ENCODE results near the gene ZNF700. TPM values are rescaled to one million over a fixed set of nuclear protein-coding genes. Genes with fewer than 3 reads are reported as not detected.

The ZNF700 gene
- total RNA-seq, 1 experiment from 2014 or later: 9.3 TPM

- no TSS peak for BruUV-seq (replicated peaks)
- H3K9ac ChIP-seq (ENCODE audit: low read length): no peak overlapping the region
- intact Hi-C loops (cut with micrococcal nuclease): no loop called here
- H3K27ac ChIP-seq (ENCODE audit: low read depth, low read length): no peak overlapping the region
- H3K79me2 ChIP-seq (ENCODE audit: insufficient read depth, low read length): no peaks in the 10 kb centered on the region
- no peak overlapping the region for H3K4me3 ChIP-seq (replicated peaks in 1 of 2; ENCODE audit: low read depth in 1 of 2, low read length in 2 of 2)
- H4K20me1 ChIP-seq (ENCODE audit: insufficient read depth): no peaks in the 10 kb centered on the region
- ChIA-PET RAD21 (ENCODE audit: low non-redundant PET in 1 of 2, low total read pairs in 2 of 2, uncharacterized antibody in 2 of 2, unreplicated experiment in 2 of 2) (no interaction called here), CTCF (no interaction called here), POLR2A (no interaction called here)
- H2AFZ ChIP-seq (ENCODE audit: low read depth, low read length, poor library complexity, severe bottlenecking): no peak overlapping the region
- no peaks in the 10 kb centered on the region for H3K27me3 ChIP-seq (ENCODE audit: insufficient read depth, low read length)
- DNase-seq (ENCODE audit: low read depth, low spot score) (no peak), ATAC-seq (no peak)
- H3K9me3 ChIP-seq (ENCODE audit: control insufficient read depth in 1 of 2, insufficient read depth in 1 of 2, low read depth in 1 of 2, low read length in 2 of 2): no peaks in the 10 kb centered on the region; a peak in 2 of 4 replicates
- H3K9me2 ChIP-seq (ENCODE audit: insufficient read depth): no peaks in the 10 kb centered on the region
- TF ChIP-seq REST (IDR thresholded peaks at IDR 0.05; ENCODE audit: low read depth) (no peak), POLR2AphosphoS5 (IDR thresholded peaks at IDR 0.05; ENCODE audit: low read depth, low read length) (no peak), POLR2A (IDR thresholded peaks at IDR 0.05; ENCODE audit: borderline replicate concordance, extremely low read depth, insufficient read depth, insufficient read length) (no peak), ELF1 (IDR thresholded peaks at IDR 0.05; ENCODE audit: borderline replicate concordance, low read depth) (no peak), SP1 (IDR thresholded peaks at IDR 0.05; ENCODE audit: low read depth) (no peak), ATF3 (IDR thresholded peaks at IDR 0.05) (no peak), SIN3A (IDR thresholded peaks at IDR 0.05; ENCODE audit: low read depth) (no peak), CTCF (IDR thresholded peaks at IDR 0.05 in 2 of 3, conservative IDR thresholded peaks at IDR 0.05 in 1 of 3; ENCODE audit: borderline replicate concordance in 1 of 3, insufficient read depth in 1 of 3, low read depth in 2 of 3, low read length in 2 of 3) (no peak), CEBPB (IDR thresholded peaks at IDR 0.05; ENCODE audit: low read depth) (no peak), TCF7L2 (IDR thresholded peaks at IDR 0.05; ENCODE audit: borderline replicate concordance, extremely low read depth, insufficient read depth, insufficient read length) (no peak), FOSL1 (IDR thresholded peaks at IDR 0.05; ENCODE audit: low read depth) (no peak), EZH2 (IDR thresholded peaks at IDR 0.05) (no peak), YY1 (IDR thresholded peaks at IDR 0.05; ENCODE audit: extremely low read depth, insufficient replicate concordance, low read depth, low read length) (no peak), ZNF274 (IDR thresholded peaks at IDR 0.05; ENCODE audit: low read depth, low read length) (no peak), CBX3 (IDR thresholded peaks at IDR 0.05; ENCODE audit: low read depth) (no peak), JUND (IDR thresholded peaks at IDR 0.05) (no peak), EGR1 (IDR thresholded peaks at IDR 0.05; ENCODE audit: low read depth) (no peak), ZFX (IDR thresholded peaks at IDR 0.05) (no peak)
- H3K4me1 ChIP-seq (ENCODE audit: control insufficient read depth in 1 of 2, insufficient read depth in 2 of 2, low read length in 2 of 2): no peaks in the 10 kb centered on the region
- H3K4me2 ChIP-seq (ENCODE audit: low read length): no peak overlapping the region
- no peaks in the 10 kb centered on the region for H3K36me3 ChIP-seq (ENCODE audit: control insufficient read depth in 1 of 2, insufficient read depth in 2 of 2, low read length in 2 of 2)
These were observed 70.3 kb downstream of the ZNF700 start for GRCh38 chr19:11995174-11995573.
